Measurements from ENCODE around the gene GPR142. TPM values are rescaled to one million over a fixed set of nuclear protein-coding genes. Genes with fewer than 3 reads are reported as not detected.

Gene GPR142
- total RNA-seq, 6 donors from 2014 or later = 0.27 TPM; not detected in 5

- TF ChIP-seq EP300 (IDR thresholded peaks at IDR 0.05) = no peak
- no peak for TF ChIP-seq POLR2A (IDR thresholded peaks at IDR 0.05)
- TF ChIP-seq POLR2AphosphoS5 (IDR thresholded peaks at IDR 0.05) = no peak
- TF ChIP-seq CTCF (IDR thresholded peaks at IDR 0.05) = no peak
- Histone ChIP-seq H3K4me1 (no peaks in the 10 kb centered on the region), H3K27me3 (no peaks in the 10 kb centered on the region), H3K27ac (no peak overlapping the region), H3K36me3 (no peaks in the 10 kb centered on the region), H3K9me3 (no peaks in the 10 kb centered on the region), H3K4me3 (no peak overlapping the region)
- 84 to 89% methylated on average over 17 of the region's 17 CpGs for WGBS, 2 donors
- DNase-seq (no peak), ATAC-seq (ENCODE audit: low FRiP score in 2 of 2) (peak in 1 of 2 donors; percentile 13)
These were observed 20.3 kb downstream of the GPR142 start for GRCh38 chr17:74387365-74388218.

- no peaks in the 10 kb centered on the region for H3K4me1 ChIP-seq
- ATAC-seq (ENCODE audit: low FRiP score in 2 of 2) (peak in 1 of 2 donors; percentile 13), DNase-seq (no peak)
- TF ChIP-seq POLR2A (IDR thresholded peaks at IDR 0.05) (no peak), CTCF (IDR thresholded peaks at IDR 0.05) (no peak), EP300 (IDR thresholded peaks at IDR 0.05) (no peak), POLR2AphosphoS5 (IDR thresholded peaks at IDR 0.05) (no peak)
- H3K9me3 ChIP-seq = no peaks in the 10 kb centered on the region
- no peaks in the 10 kb centered on the region for H3K27me3 ChIP-seq
- no peak overlapping the region for H3K4me3 ChIP-seq
- no peaks in the 10 kb centered on the region for H3K36me3 ChIP-seq
- 59 to 77% methylated on average over 11 to 12 of the region's 12 CpGs for WGBS, 2 donors
- no peak overlapping the region for H3K27ac ChIP-seq
These were observed 21.9 kb downstream of the GPR142 start for GRCh38 chr17:74389084-74389753.

GRCh38 chr17:74389937-74390679 lies 22.8 kb downstream of the GPR142 start:
- Histone ChIP-seq H3K4me3 (no peak overlapping the region), H3K36me3 (no peaks in the 10 kb centered on the region), H3K4me1 (no peaks in the 10 kb centered on the region), H3K27ac (no peak overlapping the region), H3K27me3 (no peaks in the 10 kb centered on the region), H3K9me3 (no peaks in the 10 kb centered on the region)
- WGBS, 2 donors = 84 to 88% methylated on average over 2 of the region's 2 CpGs
- TF ChIP-seq POLR2AphosphoS5 (IDR thresholded peaks at IDR 0.05) = no peak
- no peak for TF ChIP-seq EP300 (IDR thresholded peaks at IDR 0.05)
- no peak for TF ChIP-seq CTCF (IDR thresholded peaks at IDR 0.05)
- no peak for TF ChIP-seq POLR2A (IDR thresholded peaks at IDR 0.05)
- DNase-seq = no peak
- no peak for ATAC-seq (ENCODE audit: low FRiP score in 2 of 2)

- DNase-seq (no peak), ATAC-seq (ENCODE audit: low FRiP score in 2 of 2) (no peak)
- TF ChIP-seq POLR2A (IDR thresholded peaks at IDR 0.05) (no peak), CTCF (IDR thresholded peaks at IDR 0.05) (no peak), POLR2AphosphoS5 (IDR thresholded peaks at IDR 0.05) (no peak), EP300 (IDR thresholded peaks at IDR 0.05) (no peak)
- WGBS, 2 donors = 83 to 92% methylated on average over 6 to 11 of the region's 11 CpGs
- H3K27ac ChIP-seq = no peak overlapping the region
- no peaks in the 10 kb centered on the region for H3K27me3 ChIP-seq
- no peaks in the 10 kb centered on the region for H3K4me1 ChIP-seq
- no peak overlapping the region for H3K4me3 ChIP-seq
- H3K36me3 ChIP-seq = no peaks in the 10 kb centered on the region
- H3K9me3 ChIP-seq = no peaks in the 10 kb centered on the region
These were observed 23.7 kb downstream of the GPR142 start for GRCh38 chr17:74390680-74391653.
